Activated T-cell treated with anti-CD3 and anti-CD28 coated beads, Interleukin-2, amount 50 U/mL, for 48 hours (primary cell): ENCODE measurements around the gene WDFY2.
"Not testable (repeated sequence)": the region's sequence is repeated elsewhere in the genome, so short reads cannot be mapped to it uniquely, and the experiment has no call there.

Source experiments
- DNase-seq, 2 experiments: peaks; one replicate each; pipeline ENCODE4 v3.0.0-alpha.2; 2020

Gene WDFY2

DNA sequence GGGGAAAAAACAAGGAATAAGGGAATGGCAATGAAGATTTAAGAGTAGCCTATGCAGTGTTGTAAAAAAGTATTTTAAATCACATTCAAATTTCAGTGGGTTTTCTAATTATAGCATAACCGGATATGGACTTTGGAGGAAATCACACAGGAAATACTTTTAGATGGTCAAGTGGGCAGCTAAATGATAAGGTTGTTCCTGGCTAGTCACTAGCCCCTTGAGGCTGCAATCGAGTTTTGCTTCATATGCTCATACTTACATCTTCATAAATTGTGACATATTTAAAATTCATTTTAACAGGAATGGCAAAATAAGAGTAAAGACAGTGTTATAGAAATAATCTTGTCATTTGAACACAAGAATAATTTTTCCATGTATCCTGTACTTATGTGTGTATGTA is 88.9 kb downstream of the WDFY2 start:
- DNase-seq, result no peak

GRCh38 chr13:51674276-51674675 is 90.0 kb downstream of the WDFY2 start:
- no peak for DNase-seq

- no peak for DNase-seq
Measured at GRCh38 chr13:51675385-51675784, 91.1 kb downstream of the WDFY2 start.

- DNase-seq, result no peak
Measured at GRCh38 chr13:51675877-51676276, 91.6 kb downstream of the WDFY2 start.

DNA sequence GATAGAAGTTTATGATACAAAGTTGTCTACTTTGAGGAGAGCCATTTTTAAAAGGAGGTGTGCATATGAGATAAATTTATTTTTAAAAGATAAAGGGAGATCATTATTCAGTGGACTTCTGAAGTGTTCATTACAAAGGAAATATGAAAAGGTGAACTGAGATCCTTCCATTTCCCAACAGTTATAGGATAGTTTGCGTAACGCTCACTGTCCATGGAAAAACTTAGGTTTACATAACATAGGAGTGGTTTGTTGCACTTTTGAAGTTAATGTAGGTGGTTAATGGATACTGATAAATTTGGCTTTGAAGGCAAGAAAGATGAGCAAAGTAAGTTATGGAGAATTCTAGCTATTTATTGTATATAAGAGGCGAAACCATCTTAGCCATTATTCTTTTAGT is 92.5 kb downstream of the WDFY2 start:
- DNase-seq, result no peak

GRCh38 chr13:51678420-51678819 is 94.2 kb downstream of the WDFY2 start:
- DNase-seq, result no peak

- no peak for DNase-seq
Measured at GRCh38 chr13:51679616-51680015, 95.4 kb downstream of the WDFY2 start.

DNA sequence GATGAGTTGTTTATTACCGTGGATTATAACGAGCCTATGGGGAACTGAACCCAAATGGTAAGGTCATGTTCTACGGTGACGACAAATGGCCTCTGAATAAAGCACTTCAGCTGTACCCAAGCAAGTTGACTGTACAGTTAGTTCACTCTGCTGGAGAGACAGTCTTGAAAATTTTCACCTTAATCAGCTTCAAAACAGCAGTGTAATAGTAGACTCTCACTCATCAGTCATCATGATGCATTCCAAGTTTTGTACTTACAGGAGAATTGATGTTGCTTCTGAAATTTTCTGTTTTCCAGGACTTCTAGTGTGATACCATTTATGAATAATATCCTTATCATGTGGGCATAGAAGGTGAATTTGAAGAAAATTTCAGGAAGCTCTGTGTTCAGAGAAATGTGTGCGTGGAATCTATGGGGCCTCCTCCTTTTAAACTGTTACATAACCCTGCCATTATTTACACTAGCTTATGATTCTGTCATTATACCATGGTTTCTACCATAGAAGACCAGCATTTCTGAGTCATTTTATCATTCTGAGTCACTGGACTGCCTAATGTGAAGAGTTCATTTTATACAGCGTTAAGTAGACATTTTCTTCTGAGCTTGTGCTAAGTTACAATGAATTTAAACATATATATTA is 96.9 kb downstream of the WDFY2 start:
- DNase-seq, result no peak

DNA sequence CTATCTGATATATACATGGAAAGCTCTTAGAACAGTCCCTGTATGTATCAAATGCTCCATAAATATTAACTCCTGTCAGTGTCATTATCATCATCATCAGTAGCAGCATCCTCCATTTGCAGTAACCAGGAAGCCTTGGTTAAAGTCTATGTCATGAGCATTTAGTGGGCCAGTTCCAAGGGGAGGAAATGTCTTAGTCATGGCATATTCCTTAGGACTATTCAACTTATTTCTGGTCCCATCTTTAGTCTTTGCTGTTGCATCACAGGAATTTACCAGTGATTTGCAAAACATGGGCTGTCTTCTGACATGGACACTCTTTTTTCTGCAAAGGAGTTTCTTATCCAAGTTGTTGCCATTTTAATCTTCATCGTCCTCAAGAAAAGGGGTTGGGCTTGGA is 98.4 kb downstream of the WDFY2 start:
- DNase-seq, result no peak

GRCh38 chr13:51683597-51683996 is 99.3 kb downstream of the WDFY2 start:
- DNase-seq, result no peak

- no peak for DNase-seq
Measured at GRCh38 chr13:51684076-51684475, 99.8 kb downstream of the WDFY2 start.

DNA sequence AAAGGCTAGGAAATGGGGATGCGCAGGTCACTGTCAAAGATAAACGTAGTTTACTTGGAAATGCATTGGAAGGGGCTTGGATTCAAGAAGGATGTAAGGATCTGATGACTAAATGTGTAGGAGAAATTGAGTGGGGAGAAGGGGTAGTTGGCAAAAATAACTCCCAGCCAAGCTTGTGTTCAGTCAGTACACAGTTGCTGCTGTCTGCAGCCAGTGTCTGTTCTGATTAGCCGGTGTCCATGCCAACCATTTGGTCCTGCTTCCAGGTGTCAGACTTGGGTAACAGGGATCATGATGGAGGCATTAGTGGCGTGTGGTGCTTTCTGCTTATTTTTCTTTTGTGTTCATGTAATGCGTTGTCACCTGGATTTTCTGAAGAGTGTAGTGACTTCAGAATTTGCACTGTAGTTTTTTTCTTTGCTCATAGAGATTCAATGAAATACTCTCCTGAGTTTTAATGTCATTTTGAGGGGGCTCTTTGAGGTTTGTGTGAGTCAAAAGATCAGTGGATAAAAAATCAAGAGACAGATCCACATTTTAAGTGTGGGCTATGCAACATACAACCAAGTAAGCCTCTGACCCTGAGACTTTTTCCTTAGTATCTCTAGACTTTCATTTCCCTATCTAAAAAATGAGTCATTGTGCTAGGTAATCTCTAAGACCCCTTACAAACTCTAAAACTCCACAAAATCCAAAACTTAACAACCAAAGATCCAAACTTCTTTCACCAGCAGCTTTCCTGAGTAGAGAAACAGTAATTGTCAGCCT is 103.9 kb downstream of the WDFY2 start:
- no peak for DNase-seq

DNA sequence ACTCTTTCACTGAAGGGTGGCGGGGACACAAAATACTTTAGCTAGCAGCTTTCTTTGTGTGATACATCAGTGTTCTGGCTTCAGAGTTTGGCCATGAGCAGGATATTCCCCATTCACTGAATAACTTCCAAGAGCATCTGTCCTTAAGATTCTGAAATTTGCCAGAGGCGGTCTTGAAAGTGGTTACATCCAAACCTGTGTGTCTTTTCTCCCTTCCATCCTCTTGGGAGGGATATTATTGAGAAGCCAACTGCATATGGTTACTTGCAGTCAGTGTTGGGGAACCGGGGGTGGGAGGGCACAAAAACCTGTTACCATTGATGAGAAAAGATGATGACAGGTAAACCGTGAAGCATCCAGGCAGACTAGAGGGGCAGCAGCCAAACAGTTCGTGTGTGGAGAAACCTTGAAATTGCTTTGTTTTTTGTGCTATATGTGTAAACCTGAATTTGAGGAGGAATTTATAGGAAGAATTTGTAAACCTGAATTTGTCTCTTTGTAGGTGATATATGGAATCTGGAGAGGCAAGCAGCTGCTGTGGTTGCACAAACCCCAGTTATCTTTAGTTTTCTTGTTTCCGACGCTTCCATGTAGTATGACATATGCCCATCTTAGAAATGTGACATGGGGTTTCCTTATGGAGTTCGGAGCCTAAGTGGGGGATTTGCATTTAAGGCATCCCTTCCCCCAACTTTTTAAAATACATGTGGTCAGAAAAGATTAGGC is 104.8 kb downstream of the WDFY2 start:
- DNase-seq, result no peak

GRCh38 chr13:51689663-51689996 is 105.4 kb downstream of the WDFY2 start:
- no peak for DNase-seq

DNA sequence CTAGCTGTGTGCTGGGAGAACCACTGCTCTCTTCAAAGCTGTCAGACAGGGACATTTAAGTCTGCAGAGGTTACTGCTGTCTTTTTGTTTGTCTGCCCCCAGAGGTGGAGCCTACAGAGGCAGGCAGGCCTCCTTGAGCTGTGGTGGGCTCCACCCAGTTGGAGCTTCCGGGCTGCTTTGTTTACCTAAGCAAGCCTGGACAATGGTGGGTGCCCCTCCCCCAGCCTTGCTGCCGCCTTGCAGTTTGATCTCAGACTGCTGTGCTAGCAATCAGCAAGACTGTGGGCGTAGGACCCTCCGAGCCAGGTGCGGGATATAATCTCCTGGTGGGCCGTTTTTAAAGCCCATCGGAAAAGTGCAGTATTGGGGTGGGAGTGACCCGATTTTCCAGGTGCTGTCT is 111.4 kb downstream of the WDFY2 start:
- DNase-seq, result not testable (repeated sequence)

GRCh38 chr13:51697181-51697580 is 112.9 kb downstream of the WDFY2 start:
- DNase-seq, result no peak

DNA sequence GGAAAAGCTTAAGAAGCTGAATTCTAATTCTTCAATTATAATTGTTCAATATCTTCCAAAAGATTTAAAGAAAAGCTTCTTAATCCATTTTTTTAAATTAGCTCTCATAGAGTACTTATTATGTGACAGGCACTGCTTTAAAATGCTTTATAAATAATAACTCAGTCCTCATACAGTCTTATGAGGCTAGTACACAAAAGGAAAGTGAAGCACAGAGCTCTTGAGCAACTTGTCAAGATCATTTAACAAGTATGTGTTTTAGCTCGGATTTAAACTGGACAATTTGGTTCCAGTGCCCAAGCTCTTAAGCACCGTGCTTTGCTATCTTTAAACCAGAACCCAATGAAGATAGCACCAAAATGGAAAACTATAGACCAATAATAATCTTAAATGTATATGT is 113.6 kb downstream of the WDFY2 start:
- DNase-seq, result no peak

- DNase-seq, result no peak
Measured at GRCh38 chr13:51698352-51698751, 114.1 kb downstream of the WDFY2 start.

GRCh38 chr13:51704399-51705313 is 120.4 kb downstream of the WDFY2 start:
- DNase-seq, result no peak

- DNase-seq, result no peak
Measured at GRCh38 chr13:51707461-51707860, 123.2 kb downstream of the WDFY2 start.

DNA sequence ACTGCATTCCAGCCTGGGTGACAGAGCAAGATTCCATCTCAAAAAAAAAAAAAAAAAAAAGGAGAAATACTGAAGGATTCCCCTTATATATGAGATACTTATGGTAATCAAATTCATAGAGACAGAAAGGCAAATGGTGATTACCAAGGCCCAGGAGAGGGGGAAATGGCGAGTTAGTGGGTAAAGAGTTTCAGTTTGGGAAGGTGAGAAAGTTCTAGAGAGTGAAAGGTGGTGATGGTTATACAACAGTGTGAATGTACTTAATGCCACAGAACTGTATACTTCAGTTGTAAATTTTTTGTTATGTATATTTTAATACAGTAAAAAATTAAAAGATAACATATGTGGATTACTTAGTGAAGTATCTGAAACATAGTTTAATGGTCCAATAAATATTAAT is 129.5 kb downstream of the WDFY2 start:
- no peak for DNase-seq

DNA sequence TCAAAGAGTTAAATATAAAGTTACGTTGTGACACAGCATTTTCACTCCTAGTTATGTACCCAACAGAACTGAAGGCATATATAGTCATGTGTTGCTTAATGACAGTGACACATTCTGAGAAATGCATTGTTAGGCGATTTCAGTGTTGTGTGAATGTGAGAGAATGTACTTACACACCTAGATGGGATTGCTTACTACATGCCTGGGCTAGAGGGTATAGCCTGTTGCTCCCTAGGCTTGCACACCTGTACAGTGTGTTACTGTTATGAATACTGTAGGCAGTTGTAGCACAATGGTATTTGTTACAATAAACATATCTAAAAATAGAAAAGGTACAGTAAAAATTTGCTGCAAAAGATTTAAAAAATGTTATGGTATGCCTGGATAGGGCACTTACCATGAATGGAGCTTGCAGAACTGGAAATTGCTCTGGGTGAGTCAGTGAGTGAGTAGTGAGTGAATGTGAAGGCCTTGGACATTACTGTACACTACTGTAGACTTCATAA is 130.5 kb downstream of the WDFY2 start:
- no peak for DNase-seq

GRCh38 chr13:51715613-51716012 is 131.4 kb downstream of the WDFY2 start:
- DNase-seq, result no peak
